Measurements from ENCODE around the gene NFIB. TPM values are rescaled to one million over a fixed set of nuclear protein-coding genes. Genes with fewer than 3 reads are reported as not detected.

NFIB gene
- total RNA-seq, 2 donors from 2014 or later: 47.0 to 65.9 TPM

DNA sequence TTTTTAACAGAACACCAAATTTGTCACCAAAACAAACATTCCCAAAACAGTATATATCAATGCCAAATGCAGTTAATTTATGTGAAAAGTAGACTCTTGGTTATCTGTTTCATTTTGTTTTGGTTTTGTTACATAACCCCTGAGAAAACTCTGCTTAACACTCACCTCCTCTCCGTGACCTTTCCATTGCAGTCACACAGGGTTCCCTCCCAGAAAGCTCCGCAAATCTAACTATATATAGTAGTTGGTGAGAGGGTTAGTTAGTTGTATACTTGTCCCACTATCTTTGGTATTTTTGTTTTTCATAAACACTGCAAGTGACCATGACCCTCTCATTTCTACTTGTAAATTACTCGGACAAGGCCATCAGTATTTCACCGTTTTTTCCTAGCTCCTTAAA lies 25.5 kb downstream of the NFIB start:
- intact Hi-C loops (cut with DNase I): no loop called here
- peaks cover 38% of the 10 kb centered on the region for H3K4me1 ChIP-seq
- TF ChIP-seq, protein P1, sequence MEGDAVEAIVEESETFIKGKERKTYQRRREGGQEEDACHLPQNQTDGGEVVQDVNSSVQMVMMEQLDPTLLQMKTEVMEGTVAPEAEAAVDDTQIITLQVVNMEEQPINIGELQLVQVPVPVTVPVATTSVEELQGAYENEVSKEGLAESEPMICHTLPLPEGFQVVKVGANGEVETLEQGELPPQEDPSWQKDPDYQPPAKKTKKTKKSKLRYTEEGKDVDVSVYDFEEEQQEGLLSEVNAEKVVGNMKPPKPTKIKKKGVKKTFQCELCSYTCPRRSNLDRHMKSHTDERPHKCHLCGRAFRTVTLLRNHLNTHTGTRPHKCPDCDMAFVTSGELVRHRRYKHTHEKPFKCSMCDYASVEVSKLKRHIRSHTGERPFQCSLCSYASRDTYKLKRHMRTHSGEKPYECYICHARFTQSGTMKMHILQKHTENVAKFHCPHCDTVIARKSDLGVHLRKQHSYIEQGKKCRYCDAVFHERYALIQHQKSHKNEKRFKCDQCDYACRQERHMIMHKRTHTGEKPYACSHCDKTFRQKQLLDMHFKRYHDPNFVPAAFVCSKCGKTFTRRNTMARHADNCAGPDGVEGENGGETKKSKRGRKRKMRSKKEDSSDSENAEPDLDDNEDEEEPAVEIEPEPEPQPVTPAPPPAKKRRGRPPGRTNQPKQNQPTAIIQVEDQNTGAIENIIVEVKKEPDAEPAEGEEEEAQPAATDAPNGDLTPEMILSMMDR (IDR thresholded peaks at IDR 0.05): no peak
- no peak for TF ChIP-seq POLR2A (IDR thresholded peaks at IDR 0.05)
- no peak overlapping the region for H3K4me3 ChIP-seq
- WGBS, 2 donors: 56% methylated on average over 4 of the region's 4 CpGs
- H3K27me3 ChIP-seq: no peaks in the 10 kb centered on the region
- no peak overlapping the region for H3K27ac ChIP-seq
- ATAC-seq (no peak), DNase-seq (no peak)
- H3K36me3 ChIP-seq (replicated peaks in 1 of 2; ENCODE audit: insufficient read depth in 1 of 2, low read depth in 2 of 2): no peaks in the 10 kb centered on the region
- H3K9me3 ChIP-seq: no peaks in the 10 kb centered on the region

DNA sequence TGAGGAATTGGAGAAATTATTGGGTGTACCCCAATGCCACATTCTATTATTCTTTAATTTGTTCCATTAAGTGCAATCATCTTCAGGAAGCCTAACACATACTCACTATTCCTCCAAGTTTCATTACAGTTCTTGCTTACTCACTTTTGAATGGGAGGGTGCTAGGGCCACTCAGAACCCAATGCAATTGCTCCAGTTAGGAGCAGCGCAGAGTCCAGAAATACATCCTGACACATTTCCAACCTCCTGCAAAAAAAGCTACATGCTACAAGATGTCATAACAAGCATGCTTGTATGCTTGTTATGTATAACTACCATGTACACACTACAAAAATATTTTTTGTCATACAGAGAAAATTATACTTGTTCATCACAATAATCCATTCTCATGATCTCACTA lies 27.8 kb downstream of the NFIB start:
- H3K27me3 ChIP-seq: no peaks in the 10 kb centered on the region
- H3K9me3 ChIP-seq: no peaks in the 10 kb centered on the region
- H3K36me3 ChIP-seq (replicated peaks in 1 of 2; ENCODE audit: insufficient read depth in 1 of 2, low read depth in 2 of 2): no peaks in the 10 kb centered on the region
- H3K27ac ChIP-seq: no peak overlapping the region
- no peak overlapping the region for H3K4me3 ChIP-seq
- 84 to 97% methylated on average over 1 of the region's 1 CpG for WGBS, 2 donors
- DNase-seq (no peak), ATAC-seq (no peak)
- no peak for TF ChIP-seq POLR2A (IDR thresholded peaks at IDR 0.05)
- TF ChIP-seq, protein P1 (IDR thresholded peaks at IDR 0.05): no peak
- peaks cover 36% of the 10 kb centered on the region for H3K4me1 ChIP-seq
- intact Hi-C loops (cut with DNase I): no loop called here

DNA sequence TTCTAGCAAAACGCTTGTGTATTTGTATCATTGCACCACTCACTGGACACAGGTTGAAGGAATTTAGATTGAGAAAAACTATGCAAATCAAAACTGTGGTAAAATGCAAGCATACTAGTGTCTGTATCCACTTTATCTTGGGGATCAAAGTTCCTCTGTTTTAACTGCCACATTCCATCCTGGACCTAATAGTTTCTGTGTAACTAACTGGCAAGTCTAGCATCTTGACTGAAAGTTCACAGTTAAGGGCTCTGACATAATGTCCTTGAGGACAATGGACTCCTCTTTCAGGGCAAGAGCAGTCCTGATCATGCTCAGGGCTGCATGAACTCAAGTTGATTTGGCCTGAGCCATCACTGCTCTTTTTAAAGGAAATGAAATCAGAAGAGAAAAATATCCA lies 30.7 kb downstream of the NFIB start:
- peaks cover 27% of the 10 kb centered on the region for H3K4me1 ChIP-seq
- intact Hi-C loops (cut with DNase I): no loop called here
- TF ChIP-seq, protein P1 (IDR thresholded peaks at IDR 0.05): no peak
- TF ChIP-seq POLR2A (IDR thresholded peaks at IDR 0.05): no peak
- no peaks in the 10 kb centered on the region for H3K36me3 ChIP-seq (replicated peaks in 1 of 2; ENCODE audit: insufficient read depth in 1 of 2, low read depth in 2 of 2)
- WGBS, 2 donors: 55 to 59% methylated on average over 1 of the region's 1 CpG
- DNase-seq: no peak
- H3K27ac ChIP-seq: peak overlapping the region in 1 of 4 donors; percentile 6
- H3K4me3 ChIP-seq: no peak overlapping the region
- no peaks in the 10 kb centered on the region for H3K9me3 ChIP-seq
- no peaks in the 10 kb centered on the region for H3K27me3 ChIP-seq
- ATAC-seq: no peak

DNA sequence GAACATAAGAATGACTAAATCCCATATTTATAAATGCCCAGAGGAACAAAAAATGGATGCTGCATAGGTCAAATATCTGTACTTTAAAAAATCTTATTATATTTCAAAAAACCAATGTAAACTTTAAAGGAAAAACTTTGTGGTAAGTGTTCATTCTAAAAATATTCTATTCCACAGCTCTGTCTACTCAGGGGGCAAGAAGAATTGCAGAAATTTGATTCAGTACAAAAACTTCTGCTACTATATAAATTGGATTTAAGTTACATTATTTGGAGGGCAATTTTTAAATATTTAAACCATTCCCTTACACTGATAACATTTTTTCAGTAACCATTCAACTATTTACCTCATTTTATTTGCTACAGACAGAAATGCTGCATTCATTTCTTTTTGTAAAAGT lies 32.1 kb downstream of the NFIB start:
- intact Hi-C loops (cut with DNase I): no loop called here
- no peak for ATAC-seq
- no peaks in the 10 kb centered on the region for H3K27me3 ChIP-seq
- H3K4me1 ChIP-seq: peaks cover 41% of the 10 kb centered on the region
- no peak overlapping the region for H3K4me3 ChIP-seq
- no peaks in the 10 kb centered on the region for H3K9me3 ChIP-seq
- no peak for DNase-seq
- no peaks in the 10 kb centered on the region for H3K36me3 ChIP-seq (replicated peaks in 1 of 2; ENCODE audit: insufficient read depth in 1 of 2, low read depth in 2 of 2)
- TF ChIP-seq POLR2A (IDR thresholded peaks at IDR 0.05): no peak
- TF ChIP-seq, protein P1 (IDR thresholded peaks at IDR 0.05): no peak
- no peak overlapping the region for H3K27ac ChIP-seq

DNA sequence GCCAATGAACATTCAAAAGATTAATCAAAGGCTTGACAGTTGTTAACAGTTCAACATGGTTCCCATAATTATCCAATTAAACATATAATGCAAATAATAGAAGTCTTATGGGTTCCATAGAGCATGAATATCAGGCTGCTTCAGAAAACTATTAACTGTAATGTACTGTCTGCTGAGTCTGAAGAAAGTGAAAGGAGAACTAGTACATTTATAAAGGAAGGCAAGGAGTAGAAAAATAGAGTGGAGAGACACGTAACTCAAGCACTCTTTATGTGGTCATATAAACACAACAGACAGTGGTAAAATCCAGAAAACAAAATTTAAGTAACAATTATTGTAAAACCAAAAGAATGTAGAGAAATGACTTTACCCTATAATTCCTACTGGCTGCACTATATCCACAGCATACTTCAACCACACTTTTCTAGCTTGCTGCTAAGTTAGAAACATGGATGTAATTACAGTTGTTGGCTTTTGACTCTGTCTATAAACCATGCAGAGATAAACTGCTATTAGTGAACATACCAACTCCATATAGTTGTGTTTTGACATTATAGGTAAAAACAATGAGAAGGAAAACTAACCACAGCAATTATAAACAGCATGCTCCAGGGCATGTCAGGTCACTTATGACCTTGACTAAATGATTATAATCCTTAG lies 32.7 kb downstream of the NFIB start:
- no peak overlapping the region for H3K4me3 ChIP-seq
- 27 to 76% methylated on average over 1 of the region's 1 CpG for WGBS, 2 donors
- TF ChIP-seq, protein P1 (IDR thresholded peaks at IDR 0.05): no peak
- TF ChIP-seq POLR2A (IDR thresholded peaks at IDR 0.05): no peak
- H3K4me1 ChIP-seq: peaks cover 47% of the 10 kb centered on the region
- H3K36me3 ChIP-seq (replicated peaks in 1 of 2; ENCODE audit: insufficient read depth in 1 of 2, low read depth in 2 of 2): no peaks in the 10 kb centered on the region
- no peak overlapping the region for H3K27ac ChIP-seq
- no peak for ATAC-seq
- DNase-seq: no peak
- no peaks in the 10 kb centered on the region for H3K9me3 ChIP-seq
- intact Hi-C loops (cut with DNase I): no loop called here
- no peaks in the 10 kb centered on the region for H3K27me3 ChIP-seq

All from body of pancreas (tissue), 4 donors.